CD4-positive, alpha-beta T cell treated with Interleukin-4 for 1 hour (primary cell): Measurements from ENCODE around the gene ANK2.
"Not testable (repeated sequence)": the region's sequence is repeated elsewhere in the genome, so short reads cannot be mapped to it uniquely, and the experiment has no call there.

Experiments used
- DNase-seq, 2 donors: peaks; one replicate each; pipeline ENCODE4 v3.0.0-alpha.2; 2020 to 2022

The ANK2 gene

GRCh38 chr4:113052379-113052951, 3.0 kb downstream of the ANK2 start:
- DNase-seq = no peak

DNA sequence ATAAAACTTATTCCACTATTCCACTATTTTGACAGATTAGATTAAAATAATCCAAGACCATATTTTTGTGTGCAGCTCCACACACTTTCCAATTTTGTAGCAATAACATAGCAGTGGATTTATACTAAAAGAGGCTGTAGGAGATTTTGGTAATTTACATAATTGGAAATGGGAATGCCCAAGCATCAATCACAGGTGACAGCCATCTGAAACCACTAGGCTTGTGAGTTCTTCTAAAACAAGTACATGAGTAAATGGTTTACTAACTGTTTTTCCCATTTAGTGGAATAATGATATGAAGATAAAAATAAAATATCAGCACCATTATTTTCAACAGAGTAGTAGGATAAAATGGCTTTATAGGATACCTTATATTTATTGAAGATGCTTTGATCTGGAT, 4.4 kb downstream of the ANK2 start:
- no peak for DNase-seq

DNA sequence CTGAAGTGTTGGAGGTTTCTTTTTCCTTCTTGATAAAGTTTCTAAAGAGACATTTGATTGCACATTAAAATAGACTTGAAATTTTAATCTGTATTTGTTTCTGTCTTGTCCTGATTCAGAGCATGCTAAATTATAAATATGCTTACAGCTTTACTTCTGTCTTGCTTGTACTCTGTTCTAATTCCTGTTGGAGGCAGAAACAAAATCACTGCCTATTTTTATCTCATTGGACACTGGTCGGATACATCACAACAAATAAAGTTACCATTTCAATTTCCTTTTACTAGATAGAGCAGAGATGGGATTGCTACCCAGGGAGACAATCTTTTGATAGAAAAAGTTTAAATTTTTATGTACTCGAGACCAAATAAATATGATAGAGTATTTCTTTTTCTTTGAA, 6.9 kb downstream of the ANK2 start:
- no peak for DNase-seq

DNA sequence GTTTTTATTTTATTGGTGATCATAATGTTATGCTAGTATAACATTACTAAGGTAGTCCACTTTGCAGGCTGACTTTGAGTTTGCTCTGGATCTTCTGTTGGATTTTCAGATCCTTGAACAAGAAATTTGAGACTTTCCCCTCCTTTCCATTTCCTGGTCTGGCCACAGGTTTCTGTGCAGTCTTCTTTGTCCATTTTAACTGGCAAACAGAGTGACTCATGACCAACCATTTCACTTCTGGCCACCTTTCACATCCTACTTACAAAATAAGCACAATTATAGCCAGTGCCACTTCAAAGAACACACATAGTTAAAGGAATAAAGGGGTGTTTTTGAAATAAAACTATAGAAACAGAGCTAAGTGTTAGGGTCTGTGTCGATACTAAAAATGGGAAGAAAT, 8.4 kb downstream of the ANK2 start:
- DNase-seq = no peak

DNA sequence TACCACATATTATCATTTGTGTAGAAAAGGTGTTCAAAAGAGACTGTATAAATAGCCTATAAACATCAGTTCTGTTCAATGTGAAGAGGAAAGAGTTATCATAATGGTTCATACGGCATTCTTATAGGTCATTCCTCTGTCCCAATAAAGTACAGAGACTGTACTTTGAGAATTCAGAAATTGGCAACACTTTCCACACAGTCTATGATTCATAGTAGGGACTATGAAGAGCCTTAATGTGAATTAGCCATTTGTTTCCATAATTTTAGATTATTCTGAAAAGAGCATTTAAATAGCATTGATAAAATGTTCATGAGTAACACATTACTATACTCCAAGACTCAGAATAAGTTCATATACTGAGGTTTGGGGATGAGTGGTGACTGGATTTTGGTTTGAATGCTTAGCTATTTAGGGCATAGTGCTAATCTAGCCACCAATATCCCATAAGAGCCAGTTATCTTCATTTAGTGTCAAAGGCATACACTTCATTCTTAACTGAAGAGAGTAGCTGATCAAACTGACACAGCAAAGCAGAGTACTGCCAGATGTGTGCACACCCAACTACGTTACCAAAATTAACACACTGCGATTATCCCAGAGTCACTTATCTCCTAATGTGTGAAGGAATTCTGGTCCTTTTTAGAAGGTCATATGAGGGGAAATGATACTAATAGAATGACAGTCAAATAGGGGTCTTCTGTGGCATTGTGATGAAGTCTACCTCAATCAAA, 10.2 kb downstream of the ANK2 start:
- DNase-seq = no peak

GRCh38 chr4:113060853-113061252, 11.4 kb downstream of the ANK2 start:
- no peak for DNase-seq

DNA sequence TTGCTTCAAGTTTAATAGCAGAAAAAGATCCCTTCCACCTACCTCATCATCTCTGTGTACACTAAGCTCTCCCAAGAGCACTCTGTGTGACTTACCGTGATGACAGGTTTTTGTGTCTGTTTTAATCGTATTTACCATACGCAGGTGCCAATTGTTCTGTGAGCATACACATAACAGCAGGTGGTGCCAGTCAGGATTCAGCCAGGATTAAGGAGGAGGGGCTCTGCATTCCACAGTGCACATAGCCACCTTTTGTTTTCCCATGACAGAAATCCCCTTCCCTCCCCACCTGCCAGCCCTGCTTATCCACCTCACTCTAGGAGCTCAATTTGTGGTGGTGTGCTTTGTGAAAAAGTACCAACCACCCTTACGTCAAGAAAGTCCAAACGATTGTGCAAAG, 14.8 kb downstream of the ANK2 start:
- no peak for DNase-seq

GRCh38 chr4:113065629-113066028, 16.2 kb downstream of the ANK2 start:
- DNase-seq = no peak

DNA sequence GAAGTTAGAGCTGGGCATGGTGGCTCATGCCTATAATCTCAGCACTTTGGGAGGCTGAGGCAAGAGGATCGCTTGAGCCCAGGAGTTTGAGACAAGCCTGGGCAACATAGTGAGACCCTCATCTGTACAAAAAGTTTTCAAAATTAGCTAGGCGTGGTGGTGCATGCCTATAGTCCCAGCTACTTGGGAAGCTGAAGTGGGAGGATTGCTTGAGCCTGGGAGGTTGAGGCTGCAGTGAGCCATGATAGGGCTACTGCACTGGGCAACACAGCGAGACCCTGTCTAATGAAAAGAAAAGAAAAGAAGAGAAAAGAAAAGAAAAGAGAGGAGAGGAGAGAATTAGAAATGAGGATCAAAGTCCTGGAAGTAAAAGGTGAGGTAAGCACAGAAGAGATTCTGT, 19.3 kb downstream of the ANK2 start:
- not testable (repeated sequence) for DNase-seq

GRCh38 chr4:113069212-113069892, 19.9 kb downstream of the ANK2 start:
- DNase-seq = no peak

GRCh38 chr4:113070755-113071154, 21.3 kb downstream of the ANK2 start:
- no peak for DNase-seq

DNA sequence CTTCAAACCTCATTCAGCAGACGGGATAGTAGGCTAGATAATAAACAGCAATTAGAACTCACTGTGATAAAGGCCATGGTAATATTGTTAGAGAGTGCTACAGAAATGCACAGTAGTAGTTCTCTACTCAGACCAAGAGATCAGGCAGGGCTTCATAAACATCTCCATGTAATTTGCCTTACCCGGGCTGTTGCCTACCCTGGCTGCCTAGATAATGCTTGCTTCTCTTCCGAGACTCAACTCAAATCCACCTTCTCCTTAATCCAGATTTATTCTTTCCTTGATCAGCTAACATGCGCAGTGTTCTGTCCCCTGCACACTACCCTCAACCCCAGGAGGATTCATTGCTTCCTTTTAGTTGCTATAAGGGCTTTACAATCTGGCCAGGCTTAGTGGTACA, 21.8 kb downstream of the ANK2 start:
- DNase-seq = no peak

DNA sequence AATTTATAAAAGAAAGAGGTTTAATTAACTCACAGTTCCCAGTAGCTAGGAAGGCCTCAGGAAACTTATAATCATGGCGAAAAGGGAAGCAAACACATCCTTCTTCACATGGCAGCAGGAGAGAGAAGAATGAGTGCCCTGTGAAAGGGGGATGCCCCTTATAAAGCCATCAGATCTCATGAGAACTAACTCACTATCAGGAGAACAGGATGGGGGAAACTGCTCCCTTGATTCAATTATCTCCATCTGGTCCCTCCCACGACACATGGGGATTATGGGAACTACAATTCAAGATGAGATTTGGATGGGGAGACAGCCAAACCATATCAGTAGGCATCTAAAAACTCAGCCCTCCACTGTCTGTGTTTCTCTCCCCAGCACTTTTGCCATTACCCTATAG, 22.4 kb downstream of the ANK2 start:
- DNase-seq = no peak

DNA sequence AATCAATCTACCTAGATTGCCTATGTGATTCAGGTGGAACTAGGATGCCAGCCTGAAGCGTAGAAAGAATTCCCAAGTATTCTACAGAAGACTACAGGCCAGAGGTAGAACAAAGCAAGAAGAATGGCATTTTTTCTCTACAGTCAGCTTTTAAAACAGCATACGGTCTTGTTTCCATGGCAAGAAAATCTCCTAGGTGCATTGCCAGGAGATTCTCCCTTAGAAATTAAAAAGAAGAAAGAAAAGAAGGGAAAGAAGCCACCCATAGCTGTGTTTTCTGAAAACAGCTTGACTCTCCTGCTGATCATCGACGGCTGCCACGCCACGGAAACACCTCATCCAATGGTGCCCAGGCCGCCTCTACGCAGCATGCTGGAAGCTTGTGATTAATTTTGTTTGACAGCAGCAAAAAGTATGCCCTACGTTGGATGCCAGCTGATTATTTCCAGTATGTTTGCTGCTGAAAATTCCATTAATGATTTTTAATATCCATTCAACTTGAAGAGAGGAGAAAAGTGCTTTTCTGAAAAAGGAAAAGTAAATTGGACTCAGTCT, 24.1 kb downstream of the ANK2 start:
- no peak for DNase-seq

DNA sequence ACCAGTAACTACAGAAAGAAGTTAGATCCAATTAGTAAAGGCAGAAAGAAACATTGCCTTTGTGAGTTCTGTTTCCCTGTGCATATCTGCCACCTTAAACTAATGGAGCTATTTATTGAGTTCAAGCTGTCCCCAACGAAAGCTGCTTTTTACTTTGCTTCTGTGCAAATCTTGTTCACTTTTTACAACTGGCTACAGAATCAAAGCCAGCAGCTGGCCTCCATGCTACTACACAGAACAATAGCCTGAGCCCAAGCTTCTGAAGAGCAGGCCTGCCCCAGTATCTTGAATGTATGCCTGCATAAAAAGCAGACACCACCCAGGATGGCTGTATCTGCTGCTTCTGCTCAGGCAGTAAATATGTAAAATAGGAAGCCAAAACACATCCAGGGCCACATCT, 28.1 kb downstream of the ANK2 start:
- no peak for DNase-seq

DNA sequence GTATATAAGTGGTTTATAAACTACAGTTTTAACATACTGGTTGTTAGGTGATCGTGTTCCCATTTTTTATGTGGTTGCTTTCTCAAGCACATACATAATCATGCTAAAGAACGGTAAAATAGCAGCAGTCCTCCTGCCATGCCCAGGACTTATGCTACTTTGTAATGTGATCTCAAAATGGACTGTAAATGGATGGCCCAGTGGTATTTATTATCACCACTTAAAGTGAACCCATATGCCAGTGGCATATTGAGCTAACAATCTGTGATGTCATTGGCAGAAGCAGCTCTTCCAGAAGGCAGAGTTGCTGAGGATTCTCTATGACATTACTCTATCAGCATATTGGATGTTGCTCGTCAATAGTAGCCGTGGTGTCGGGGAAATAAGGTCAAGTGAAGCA, 28.6 kb downstream of the ANK2 start:
- DNase-seq = no peak

GRCh38 chr4:113080050-113080449, 30.6 kb downstream of the ANK2 start:
- DNase-seq = no peak

GRCh38 chr4:113080624-113081023, 31.2 kb downstream of the ANK2 start:
- no peak for DNase-seq

DNA sequence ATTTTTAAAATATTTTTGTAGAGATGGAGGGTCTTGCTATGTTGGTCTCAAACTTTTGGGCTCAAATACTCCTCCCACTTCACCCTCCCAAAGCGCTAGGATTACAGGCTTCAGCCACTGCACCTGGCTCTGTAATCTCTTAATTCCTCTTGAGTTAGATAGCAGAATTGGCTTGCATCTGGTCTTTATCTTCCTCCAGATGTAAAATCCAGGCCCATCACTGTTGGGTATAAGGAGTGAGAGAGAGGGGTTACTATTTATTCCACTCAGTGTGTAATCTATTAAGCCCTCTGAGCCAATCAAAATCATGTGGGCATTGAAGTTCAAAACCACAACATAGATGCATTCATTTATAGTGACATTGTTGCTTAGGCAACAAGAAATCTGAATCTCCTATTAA, 33.9 kb downstream of the ANK2 start:
- no peak for DNase-seq

DNA sequence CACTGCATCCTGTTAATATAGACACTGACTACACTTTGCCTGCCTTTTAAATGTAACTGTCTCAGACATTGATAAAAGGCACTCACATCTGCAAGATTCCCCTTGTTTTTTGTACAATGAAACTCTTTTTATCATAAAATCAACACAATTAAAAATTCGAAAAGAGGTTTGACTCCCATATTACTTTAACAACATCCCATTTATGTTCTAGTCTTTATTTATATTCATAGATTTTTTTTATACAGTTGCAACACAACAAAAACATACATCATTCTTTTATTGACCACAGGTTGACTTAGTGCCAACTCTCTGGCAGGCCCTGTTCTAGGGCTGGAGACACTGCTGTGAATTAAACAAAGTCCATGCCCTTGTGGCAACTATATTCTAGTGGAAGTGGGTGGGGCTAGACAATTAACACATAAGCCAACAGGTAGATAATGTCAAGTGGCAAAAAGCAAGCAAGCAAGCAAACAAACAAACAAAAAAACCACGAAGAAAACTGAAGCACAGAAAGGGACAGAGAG, 36.8 kb downstream of the ANK2 start:
- no peak for DNase-seq

DNA sequence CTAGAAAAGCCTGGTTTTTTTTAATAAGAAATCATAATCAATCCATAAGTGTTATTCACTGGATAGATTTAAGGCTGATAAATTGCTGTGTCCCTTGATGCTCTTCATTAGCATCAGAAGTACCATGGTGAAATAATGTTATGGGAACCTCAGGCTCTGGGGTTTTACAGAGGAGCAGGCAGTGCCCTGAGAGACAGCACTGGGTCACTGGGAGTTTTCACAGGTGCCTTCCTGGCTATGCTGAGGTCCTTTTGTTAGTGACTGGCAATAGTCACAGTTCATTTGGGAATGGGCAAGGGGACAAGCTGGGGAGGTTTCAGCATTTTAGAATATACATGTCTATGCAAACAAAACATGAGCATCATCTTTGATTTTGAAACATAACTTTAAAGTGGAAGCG, 38.6 kb downstream of the ANK2 start:
- DNase-seq = no peak

GRCh38 chr4:113090954-113091353, 41.5 kb downstream of the ANK2 start:
- no peak for DNase-seq

DNA sequence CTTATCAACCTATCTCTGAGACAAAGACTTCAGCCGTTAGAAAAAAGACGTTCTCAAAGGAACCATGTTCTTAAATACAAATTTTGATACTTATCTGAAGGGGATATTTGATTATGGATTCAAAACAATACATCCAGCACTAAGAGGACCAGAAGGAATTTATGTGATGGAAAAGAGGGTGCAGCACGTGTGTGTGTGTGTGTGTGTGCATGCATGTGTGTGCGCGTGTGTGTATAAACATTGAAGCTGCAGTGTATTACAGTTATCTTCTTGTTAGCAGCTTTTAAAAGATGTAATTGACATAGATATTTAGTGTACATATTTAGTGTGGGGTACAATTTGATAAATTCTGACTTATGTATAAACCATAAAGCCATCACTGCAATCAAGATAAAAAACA, 44.9 kb downstream of the ANK2 start:
- no peak for DNase-seq

DNA sequence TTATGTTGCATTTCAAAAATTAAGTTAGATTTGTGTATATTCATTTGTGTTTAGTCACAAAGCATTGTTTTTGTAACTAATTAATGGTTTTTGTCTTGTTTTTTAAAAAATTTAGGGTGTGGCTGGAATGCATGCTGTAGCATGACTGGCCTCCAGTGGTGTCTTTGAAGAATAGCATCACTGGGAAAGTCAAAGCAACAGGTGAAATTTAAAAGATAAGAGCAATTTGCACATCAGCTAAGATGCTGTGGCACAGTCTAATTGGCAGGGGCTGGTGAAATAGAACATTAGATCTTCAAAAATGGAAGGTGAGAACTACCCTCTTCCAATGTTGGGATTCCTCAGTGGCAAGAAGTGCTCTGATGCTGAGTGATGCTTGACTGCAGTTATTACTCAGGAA, 45.3 kb downstream of the ANK2 start:
- no peak for DNase-seq
